ENCODE results near the gene CDKN2AIPNL.

DNA sequence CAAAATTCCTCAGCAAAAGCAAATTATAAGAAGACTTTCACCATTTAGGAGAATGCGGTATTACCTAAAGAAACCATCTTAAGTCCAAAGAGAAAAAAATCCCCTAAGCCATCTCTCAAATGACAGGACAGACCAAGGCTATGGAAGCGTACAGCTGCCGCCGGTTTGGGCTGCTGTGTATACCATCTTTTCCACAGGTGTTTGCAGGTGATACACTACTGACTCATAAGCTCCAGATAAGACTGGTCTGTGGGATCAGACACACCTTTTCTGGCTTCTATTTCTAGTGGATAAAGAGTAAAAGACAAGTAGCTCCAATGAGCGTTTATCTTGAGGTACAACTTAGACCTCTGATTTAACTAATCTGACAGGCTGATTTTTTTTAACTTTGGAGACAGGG lies 7.7 kb downstream of the CDKN2AIPNL start:
- TF ChIP-seq, protein P1, sequence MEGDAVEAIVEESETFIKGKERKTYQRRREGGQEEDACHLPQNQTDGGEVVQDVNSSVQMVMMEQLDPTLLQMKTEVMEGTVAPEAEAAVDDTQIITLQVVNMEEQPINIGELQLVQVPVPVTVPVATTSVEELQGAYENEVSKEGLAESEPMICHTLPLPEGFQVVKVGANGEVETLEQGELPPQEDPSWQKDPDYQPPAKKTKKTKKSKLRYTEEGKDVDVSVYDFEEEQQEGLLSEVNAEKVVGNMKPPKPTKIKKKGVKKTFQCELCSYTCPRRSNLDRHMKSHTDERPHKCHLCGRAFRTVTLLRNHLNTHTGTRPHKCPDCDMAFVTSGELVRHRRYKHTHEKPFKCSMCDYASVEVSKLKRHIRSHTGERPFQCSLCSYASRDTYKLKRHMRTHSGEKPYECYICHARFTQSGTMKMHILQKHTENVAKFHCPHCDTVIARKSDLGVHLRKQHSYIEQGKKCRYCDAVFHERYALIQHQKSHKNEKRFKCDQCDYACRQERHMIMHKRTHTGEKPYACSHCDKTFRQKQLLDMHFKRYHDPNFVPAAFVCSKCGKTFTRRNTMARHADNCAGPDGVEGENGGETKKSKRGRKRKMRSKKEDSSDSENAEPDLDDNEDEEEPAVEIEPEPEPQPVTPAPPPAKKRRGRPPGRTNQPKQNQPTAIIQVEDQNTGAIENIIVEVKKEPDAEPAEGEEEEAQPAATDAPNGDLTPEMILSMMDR (IDR thresholded peaks at IDR 0.05): no peak
- no peak for TF ChIP-seq POLR2A (IDR thresholded peaks at IDR 0.05)

Measured in esophagus squamous epithelium (tissue), 4 donors.